Mesenchymal stem cell (in vitro differentiated cells and primary cell): ENCODE measurements around the gene NCOA7.
"Not testable (repeated sequence)": the region's sequence is repeated elsewhere in the genome, so short reads cannot be mapped to it uniquely, and the experiment has no call there.

Experiments used
- DNase-seq: peaks from one replicate; pipeline ENCODE4 v3.0.0-alpha.2; 2013
- H2AFZ ChIP-seq: one replicate; pipeline ENCODE4 v1.6.1; 2013; ENCODE audit warnings: low read depth, mild to moderate bottlenecking, control low read depth, inconsistent platforms, low read length, moderate library complexity
- H2AK5ac ChIP-seq: 2 replicates; pipeline ENCODE4 v1.6.1; 2013; ENCODE audit warnings: low read length, moderate library complexity, mild to moderate bottlenecking, inconsistent platforms; ENCODE audit not compliant: severe bottlenecking
- H2BK120ac ChIP-seq: one replicate; pipeline ENCODE4 v1.6.1; 2013; ENCODE audit warnings: low read depth, mild to moderate bottlenecking, inconsistent platforms, low read length, moderate library complexity
- H2BK12ac ChIP-seq, 2 experiments: one replicate each; pipeline ENCODE4 v1.6.1; 2013; ENCODE audit warnings: inconsistent platforms in 2 of 2, low read length in 2 of 2, mild to moderate bottlenecking in 2 of 2, moderate library complexity in 2 of 2, control low read depth in 1 of 2
- H2BK15ac ChIP-seq: one replicate; pipeline ENCODE4 v1.6.1; 2013; ENCODE audit warnings: mild to moderate bottlenecking, low read depth, inconsistent platforms; ENCODE audit not compliant: poor library complexity, severe bottlenecking
- H2BK5ac ChIP-seq: 2 replicates; pipeline ENCODE4 v1.6.1; 2013; ENCODE audit warnings: low read depth, mild to moderate bottlenecking, low read length, control low read depth, inconsistent platforms; ENCODE audit not compliant: poor library complexity, severe bottlenecking
- H3K14ac ChIP-seq, 2 experiments: one replicate each; pipeline ENCODE4 v1.6.1; 2013; ENCODE audit warnings: inconsistent platforms in 2 of 2, low read length in 2 of 2, control low read depth in 1 of 2, mild to moderate bottlenecking in 1 of 2, moderate library complexity in 1 of 2
- H3K18ac ChIP-seq, 2 experiments: one replicate each; pipeline ENCODE4 v1.6.1; 2013; ENCODE audit warnings: inconsistent platforms in 2 of 2, low read length in 2 of 2, control low read depth in 1 of 2, low read depth in 1 of 2, mild to moderate bottlenecking in 1 of 2
- H3K23ac ChIP-seq, 2 experiments: one replicate each; pipeline ENCODE4 v1.6.1; 2013; ENCODE audit warnings: inconsistent platforms in 2 of 2, low read length in 2 of 2, mild to moderate bottlenecking in 2 of 2, moderate library complexity in 2 of 2, control low read depth in 1 of 2
- H3K27ac ChIP-seq: 2 replicates; pipeline ENCODE4 v1.5.1; 2013; ENCODE audit warnings: mild to moderate bottlenecking, moderate library complexity, low read length, control low read depth, inconsistent platforms; ENCODE audit not compliant: poor library complexity, severe bottlenecking
- H3K27me3 ChIP-seq, 2 experiments: 2 replicates each; pipeline versions ENCODE4 v1.6.1 to v1.7.0; 2013; ENCODE audit warnings: low read length in 2 of 2, mild to moderate bottlenecking in 2 of 2, moderate library complexity in 2 of 2, control low read depth in 1 of 2, inconsistent platforms in 1 of 2; ENCODE audit not compliant: control insufficient read depth in 1 of 2, insufficient read depth in 1 of 2
- H3K36me3 ChIP-seq, 2 experiments: 2 replicates each; pipeline versions ENCODE4 v1.6.1 to v1.7.0; 2013; ENCODE audit warnings: low read length in 2 of 2, control low read depth in 1 of 2, inconsistent platforms in 1 of 2, low read depth in 1 of 2, mild to moderate bottlenecking in 1 of 2; ENCODE audit not compliant: insufficient read depth in 2 of 2, control insufficient read depth in 1 of 2
- H3K4ac ChIP-seq, 2 experiments: one replicate each; pipeline ENCODE4 v1.6.1; 2013; ENCODE audit warnings: inconsistent platforms in 2 of 2, low read length in 2 of 2, mild to moderate bottlenecking in 2 of 2, moderate library complexity in 2 of 2, control low read depth in 1 of 2, low read depth in 1 of 2
- H3K4me1 ChIP-seq: 2 replicates; pipeline ENCODE4 v1.6.1; 2013; ENCODE audit warnings: low read depth, low read length, control low read depth; ENCODE audit not compliant: control insufficient read depth, insufficient read depth
- H3K4me2 ChIP-seq: 2 replicates; pipeline ENCODE4 v1.6.1; 2013; ENCODE audit warnings: low read length, mild to moderate bottlenecking, inconsistent platforms; ENCODE audit not compliant: poor library complexity, severe bottlenecking
- H3K4me3 ChIP-seq, 2 experiments: 2 replicates each; pipeline versions ENCODE4 v1.5.1 to v1.7.0; 2013; ENCODE audit warnings: low read length in 2 of 2, mild to moderate bottlenecking in 2 of 2, control low read depth in 1 of 2, low read depth in 1 of 2; ENCODE audit not compliant: insufficient read depth in 1 of 2
- H3K79me1 ChIP-seq: replicated peaks from 2 replicates; pipeline ENCODE4 v1.6.1; 2013; ENCODE audit warnings: mild to moderate bottlenecking, control low read depth, low read length, inconsistent platforms; ENCODE audit not compliant: poor library complexity, severe bottlenecking
- H3K9ac ChIP-seq: 2 replicates; pipeline ENCODE4 v1.7.0; 2013; ENCODE audit warnings: mild to moderate bottlenecking, low read length, moderate library complexity
- H3K9me3 ChIP-seq: 2 replicates; pipeline ENCODE4 v1.7.0; 2013; ENCODE audit warnings: mild to moderate bottlenecking, low read length; ENCODE audit not compliant: control insufficient read depth
- H4K8ac ChIP-seq: one replicate; pipeline ENCODE4 v1.6.1; 2013; ENCODE audit warnings: inconsistent platforms, mild to moderate bottlenecking, low read length, moderate library complexity
- H4K91ac ChIP-seq: one replicate; pipeline ENCODE4 v1.6.1; 2013; ENCODE audit warnings: mild to moderate bottlenecking, low read length, inconsistent platforms
- WGBS: methylation state at CpG from one replicate; pipeline ENCODE4 v1.1.7; 2013; ENCODE audit warnings: mixed read lengths; 5-methylcytosine and 5-hydroxymethylcytosine counted together

Gene NCOA7

GRCh38 chr6:125966569-125966968 lies 175.8 kb downstream of the NCOA7 start:
- H2BK120ac ChIP-seq, result no peak overlapping the region
- H3K4me1 ChIP-seq, result no peaks in the 10 kb centered on the region
- H3K36me3 ChIP-seq, result peaks cover 0 to 14% of the 10 kb centered on the region in 2 experiments
- peaks cover 16% of the 10 kb centered on the region for H3K79me1 ChIP-seq
- 80% methylated on average over 1 of the region's 1 CpG for WGBS
- H3K14ac ChIP-seq, result no peak overlapping the region
- H3K4me2 ChIP-seq, result no peak overlapping the region
- no peak overlapping the region for H3K23ac ChIP-seq
- H4K91ac ChIP-seq, result no peak overlapping the region
- H3K9me3 ChIP-seq, result no peaks in the 10 kb centered on the region
- DNase-seq, result no peak
- no peak overlapping the region for H3K27ac ChIP-seq
- H3K18ac ChIP-seq, result no peak overlapping the region
- no peak overlapping the region for H3K4me3 ChIP-seq
- no peak overlapping the region for H4K8ac ChIP-seq
- H2AK5ac ChIP-seq, result no peak overlapping the region
- no peak overlapping the region for H2BK12ac ChIP-seq
- H2AFZ ChIP-seq, result no peak overlapping the region
- H2BK5ac ChIP-seq, result no peak overlapping the region
- H3K4ac ChIP-seq, result no peak overlapping the region
- no peaks in the 10 kb centered on the region for H3K27me3 ChIP-seq
- no peak overlapping the region for H3K9ac ChIP-seq
- no peak overlapping the region for H2BK15ac ChIP-seq

GRCh38 chr6:125968493-125968892 lies 177.7 kb downstream of the NCOA7 start:
- H2BK12ac ChIP-seq, result no peak overlapping the region
- no peak overlapping the region for H2AFZ ChIP-seq
- H2AK5ac ChIP-seq, result no peak overlapping the region
- H2BK5ac ChIP-seq, result no peak overlapping the region
- H3K14ac ChIP-seq, result no peak overlapping the region
- no peak overlapping the region for H3K27ac ChIP-seq
- 78% methylated on average over 1 of the region's 2 CpGs for WGBS
- H2BK15ac ChIP-seq, result no peak overlapping the region
- DNase-seq, result no peak
- H3K4me3 ChIP-seq, result no peak overlapping the region
- peaks cover 13% of the 10 kb centered on the region for H3K79me1 ChIP-seq
- no peaks in the 10 kb centered on the region for H3K9me3 ChIP-seq
- no peaks in the 10 kb centered on the region for H3K4me1 ChIP-seq
- no peak overlapping the region for H3K9ac ChIP-seq
- H3K4ac ChIP-seq, result no peak overlapping the region
- no peak overlapping the region for H4K8ac ChIP-seq
- H2BK120ac ChIP-seq, result no peak overlapping the region
- no peaks in the 10 kb centered on the region for H3K27me3 ChIP-seq
- H3K23ac ChIP-seq, result no peak overlapping the region
- no peak overlapping the region for H4K91ac ChIP-seq
- no peak overlapping the region for H3K4me2 ChIP-seq
- H3K18ac ChIP-seq, result no peak overlapping the region
- peaks cover 0 to 24% of the 10 kb centered on the region in 2 experiments for H3K36me3 ChIP-seq

- DNase-seq, result no peak
- Histone ChIP-seq H2AK5ac (no peak overlapping the region), H3K4me3 (no peak overlapping the region), H3K27me3 (no peaks in the 10 kb centered on the region), H3K9me3 (no peaks in the 10 kb centered on the region), H2BK15ac (no peak overlapping the region), H2BK5ac (no peak overlapping the region), H3K9ac (no peak overlapping the region), H2AFZ (no peak overlapping the region), H3K18ac (no peak overlapping the region), H4K8ac (no peak overlapping the region), H2BK12ac (no peak overlapping the region), H4K91ac (no peak overlapping the region), H3K14ac (no peak overlapping the region), H3K27ac (no peak overlapping the region), H3K36me3 (peaks cover 0 to 38% of the 10 kb centered on the region in 2 experiments), H3K4ac (no peak overlapping the region), H2BK120ac (no peak overlapping the region), H3K4me2 (no peak overlapping the region), H3K4me1 (no peaks in the 10 kb centered on the region), H3K79me1 (peaks cover 11% of the 10 kb centered on the region), H3K23ac (no peak overlapping the region)
- WGBS, result no CpG with 5 or more reads among the region's 2 CpGs
These were observed 180.0 kb downstream of the NCOA7 start for GRCh38 chr6:125970760-125971159.

GRCh38 chr6:125972478-125972877 lies 181.7 kb downstream of the NCOA7 start:
- H3K23ac ChIP-seq, DNase-seq: not testable (repeated sequence)

More at GRCh38 chr6:125972478-125972877, 181.7 kb downstream of the NCOA7 start:
- H2BK12ac ChIP-seq, H4K8ac ChIP-seq, H3K9me3 ChIP-seq, H3K4ac ChIP-seq, H3K9ac ChIP-seq, H3K27ac ChIP-seq, H4K91ac ChIP-seq, H3K14ac ChIP-seq, H2BK5ac ChIP-seq, H3K27me3 ChIP-seq, H2BK15ac ChIP-seq, H3K18ac ChIP-seq, H3K4me2 ChIP-seq, H2BK120ac ChIP-seq, H2AFZ ChIP-seq, H3K4me1 ChIP-seq, H2AK5ac ChIP-seq, H3K4me3 ChIP-seq: not testable (repeated sequence)
- Histone ChIP-seq H3K36me3 (peaks cover 0 to 40% of the 10 kb centered on the region in 2 experiments), H3K79me1 (peaks cover 11% of the 10 kb centered on the region)
- WGBS, result 100% methylated on average over 1 of the region's 1 CpG
